Stomach (tissue), 4 donors: ENCODE results near the gene ANKRD6.

Experiments used
- CTCF ChIP-seq, 7 experiments: fragments of 450-650 bp in 4 of 7; fragments of 200-600 bp in 3 of 7; sonication (generic) in 3 of 7; IDR thresholded peaks; one replicate each; pipeline ENCODE4 v1.5.1; 2016 to 2019; ENCODE audit warnings: antibody characterized with exemption in 7 of 7, control low read depth in 2 of 7, mild to moderate bottlenecking in 1 of 7
- EP300 ChIP-seq: sonication (generic); formaldehyde crosslinking; IDR thresholded peaks from one replicate; pipeline ENCODE4 v1.6.1; 2017; ENCODE audit warnings: antibody characterized with exemption
- POLR2AphosphoS5 ChIP-seq, 3 donors: sonication (generic); formaldehyde crosslinking; IDR thresholded peaks; one replicate each; pipeline ENCODE4 v1.6.1; 2016; ENCODE audit warnings: antibody characterized with exemption in 3 of 3

- TF ChIP-seq CTCF (IDR thresholded peaks at IDR 0.05): no peak
- TF ChIP-seq EP300: no peak
- TF ChIP-seq POLR2AphosphoS5 (IDR thresholded peaks at IDR 0.05): no peak
Observed at GRCh38 chr6:89637960-89638319, 205.0 kb downstream of the ANKRD6 start.
